ENCODE measurements around the gene AP2B1. TPM values are rescaled to one million over a fixed set of nuclear protein-coding genes. Genes with fewer than 3 reads are reported as not detected.

AP2B1 gene
- total and polyA plus RNA-seq, 9 of the 15 experiments (the other 6 are each of a cell fraction or from before 2014, with no cell fraction given), result 60.1 to 287 (median 105) TPM

DNA sequence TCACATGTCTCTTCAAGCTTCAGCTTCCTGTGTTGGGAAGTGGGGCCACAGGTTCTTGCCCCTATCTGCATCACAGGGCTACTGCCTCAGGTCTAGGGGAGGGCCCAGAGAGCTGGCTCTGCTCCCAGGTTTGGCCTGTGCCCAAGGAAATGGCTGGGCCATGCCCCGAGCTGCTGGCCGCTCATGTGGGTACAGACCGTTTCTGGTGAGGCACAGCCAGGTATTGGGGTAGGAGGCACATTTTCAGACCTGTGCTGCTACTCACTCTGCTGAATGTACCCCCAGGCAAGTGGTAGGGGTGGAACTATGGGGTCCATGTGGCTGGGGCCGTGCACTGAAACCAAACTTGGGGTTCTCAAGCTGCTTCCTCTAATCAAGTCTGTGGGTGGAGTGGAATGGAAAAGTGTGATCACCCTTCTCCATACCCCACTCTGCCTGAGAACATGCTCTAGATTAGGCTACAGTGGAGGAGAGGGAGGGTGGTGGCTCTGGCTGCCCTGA is 161.3 kb downstream of the AP2B1 start:
- Histone ChIP-seq H3K9ac (ENCODE audit: insufficient read depth in 1 of 2, low read depth in 2 of 2, low read length in 2 of 2) (no peak overlapping the region; a peak in 1 of 4 replicates), H3K27ac (ENCODE audit: extremely low read depth, low read depth, low read length) (no peak overlapping the region), H3K4me2 (ENCODE audit: insufficient read depth, low read length) (no peak overlapping the region), H3K4me3 (no peak overlapping the region), H3K9me3 (replicated peaks; ENCODE audit: control insufficient read depth, insufficient read depth, low read depth, low read length) (no peaks in the 10 kb centered on the region), H3K79me2 (ENCODE audit: control insufficient read depth, insufficient read depth, low read length) (no peaks in the 10 kb centered on the region), H3K9me1 (ENCODE audit: control insufficient read depth, insufficient read depth, low read length) (no peaks in the 10 kb centered on the region), H3K4me1 (replicated peaks in 1 of 2; ENCODE audit: control insufficient read depth in 2 of 2, insufficient read depth in 2 of 2, low read length in 2 of 2) (peaks cover 11 to 25% of the 10 kb centered on the region in 2 experiments; a peak in 4 of 5 replicates), H3K36me3 (ENCODE audit: control insufficient read depth, insufficient read depth, low read length) (no peaks in the 10 kb centered on the region), H2AFZ (ENCODE audit: low read depth, low read length) (no peak overlapping the region), H4K20me1 (replicated peaks; ENCODE audit: control insufficient read depth, insufficient read depth, low read length) (peaks cover 17% of the 10 kb centered on the region; the same call in 1 of the 2 replicates), H3K27me3 (ENCODE audit: control insufficient read depth in 2 of 2, insufficient read depth in 2 of 2, low read length in 2 of 2) (peaks cover 10 to 67% of the 10 kb centered on the region in 2 experiments; a peak in 4 of 5 replicates)
- DNase-seq (ENCODE audit: extremely low read depth in 1 of 4, low spot score in 3 of 4) (no peak), FAIRE-seq (no peak), ATAC-seq (no peak)
- ChIA-PET POLR2A (interaction anchor here (0.6 to 1.3 kb wide), 3 partner anchors 28 to 135 kb away, joined by 3 to 5 read pairs (median 4); partner anchors contain the start of gene TAF15), CTCF (ENCODE audit: low intra/inter-chr PET ratio) (interaction anchor here (0.5 to 2.0 kb wide), 3 partner anchors 135 to 659 kb away, joined by 6 to 16 read pairs (median 9); no protein-coding TSS in a partner anchor)
- in situ Hi-C loops (cut with MboI), result loop anchor here (5.0 to 25.0 kb wide), 4 partner anchors 191 to 1311 kb away; partner anchors contain the start of genes NLE1 and UNC45B
- intact Hi-C loops (cut with micrococcal nuclease), result loop anchor here (5.0 kb wide), 1 partner anchor 211 kb away; the partner anchor contains the start of gene SLFN12L
- no TSS peak for BruUV-seq (replicated peaks)
- 4% methylated on average over 4 of the region's 4 CpGs for WGBS (ENCODE audit: insufficient coverage, low coverage, missing lambda C conversion rate)
- TF ChIP-seq SP1 (CRISPR knock-in tag; IDR thresholded peaks at IDR 0.05) (no peak), HNRNPLL (IDR thresholded peaks at IDR 0.05; ENCODE audit: low read depth, low read length, poor library complexity, severe bottlenecking) (no peak), BACH1 (tag; IDR thresholded peaks at IDR 0.05) (no peak), SRSF7 (optimal IDR thresholded peaks at IDR 0.05; ENCODE audit: low read depth, low read length) (no peak), CBFB (CRISPR knock-in tag; IDR thresholded peaks at IDR 0.05) (0 out of 2 replicates have a peak, but pooled peaks have one; percentile 1), ATF7 (IDR thresholded peaks at IDR 0.05) (no peak), DPF2 (IDR thresholded peaks at IDR 0.05) (no peak)
- TF ChIP-seq, protein P1, sequence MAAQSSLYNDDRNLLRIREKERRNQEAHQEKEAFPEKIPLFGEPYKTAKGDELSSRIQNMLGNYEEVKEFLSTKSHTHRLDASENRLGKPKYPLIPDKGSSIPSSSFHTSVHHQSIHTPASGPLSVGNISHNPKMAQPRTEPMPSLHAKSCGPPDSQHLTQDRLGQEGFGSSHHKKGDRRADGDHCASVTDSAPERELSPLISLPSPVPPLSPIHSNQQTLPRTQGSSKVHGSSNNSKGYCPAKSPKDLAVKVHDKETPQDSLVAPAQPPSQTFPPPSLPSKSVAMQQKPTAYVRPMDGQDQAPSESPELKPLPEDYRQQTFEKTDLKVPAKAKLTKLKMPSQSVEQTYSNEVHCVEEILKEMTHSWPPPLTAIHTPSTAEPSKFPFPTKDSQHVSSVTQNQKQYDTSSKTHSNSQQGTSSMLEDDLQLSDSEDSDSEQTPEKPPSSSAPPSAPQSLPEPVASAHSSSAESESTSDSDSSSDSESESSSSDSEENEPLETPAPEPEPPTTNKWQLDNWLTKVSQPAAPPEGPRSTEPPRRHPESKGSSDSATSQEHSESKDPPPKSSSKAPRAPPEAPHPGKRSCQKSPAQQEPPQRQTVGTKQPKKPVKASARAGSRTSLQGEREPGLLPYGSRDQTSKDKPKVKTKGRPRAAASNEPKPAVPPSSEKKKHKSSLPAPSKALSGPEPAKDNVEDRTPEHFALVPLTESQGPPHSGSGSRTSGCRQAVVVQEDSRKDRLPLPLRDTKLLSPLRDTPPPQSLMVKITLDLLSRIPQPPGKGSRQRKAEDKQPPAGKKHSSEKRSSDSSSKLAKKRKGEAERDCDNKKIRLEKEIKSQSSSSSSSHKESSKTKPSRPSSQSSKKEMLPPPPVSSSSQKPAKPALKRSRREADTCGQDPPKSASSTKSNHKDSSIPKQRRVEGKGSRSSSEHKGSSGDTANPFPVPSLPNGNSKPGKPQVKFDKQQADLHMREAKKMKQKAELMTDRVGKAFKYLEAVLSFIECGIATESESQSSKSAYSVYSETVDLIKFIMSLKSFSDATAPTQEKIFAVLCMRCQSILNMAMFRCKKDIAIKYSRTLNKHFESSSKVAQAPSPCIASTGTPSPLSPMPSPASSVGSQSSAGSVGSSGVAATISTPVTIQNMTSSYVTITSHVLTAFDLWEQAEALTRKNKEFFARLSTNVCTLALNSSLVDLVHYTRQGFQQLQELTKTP (IDR thresholded peaks at IDR 0.05; ENCODE audit: low read depth in 1 of 2, partially characterized antibody in 2 of 2), result no peak

Measured in K562 (cell line).